ENCODE data around the gene DENND2A. TPM values are rescaled to one million over a fixed set of nuclear protein-coding genes. Genes with fewer than 3 reads are reported as not detected.

Gene DENND2A, protein sequence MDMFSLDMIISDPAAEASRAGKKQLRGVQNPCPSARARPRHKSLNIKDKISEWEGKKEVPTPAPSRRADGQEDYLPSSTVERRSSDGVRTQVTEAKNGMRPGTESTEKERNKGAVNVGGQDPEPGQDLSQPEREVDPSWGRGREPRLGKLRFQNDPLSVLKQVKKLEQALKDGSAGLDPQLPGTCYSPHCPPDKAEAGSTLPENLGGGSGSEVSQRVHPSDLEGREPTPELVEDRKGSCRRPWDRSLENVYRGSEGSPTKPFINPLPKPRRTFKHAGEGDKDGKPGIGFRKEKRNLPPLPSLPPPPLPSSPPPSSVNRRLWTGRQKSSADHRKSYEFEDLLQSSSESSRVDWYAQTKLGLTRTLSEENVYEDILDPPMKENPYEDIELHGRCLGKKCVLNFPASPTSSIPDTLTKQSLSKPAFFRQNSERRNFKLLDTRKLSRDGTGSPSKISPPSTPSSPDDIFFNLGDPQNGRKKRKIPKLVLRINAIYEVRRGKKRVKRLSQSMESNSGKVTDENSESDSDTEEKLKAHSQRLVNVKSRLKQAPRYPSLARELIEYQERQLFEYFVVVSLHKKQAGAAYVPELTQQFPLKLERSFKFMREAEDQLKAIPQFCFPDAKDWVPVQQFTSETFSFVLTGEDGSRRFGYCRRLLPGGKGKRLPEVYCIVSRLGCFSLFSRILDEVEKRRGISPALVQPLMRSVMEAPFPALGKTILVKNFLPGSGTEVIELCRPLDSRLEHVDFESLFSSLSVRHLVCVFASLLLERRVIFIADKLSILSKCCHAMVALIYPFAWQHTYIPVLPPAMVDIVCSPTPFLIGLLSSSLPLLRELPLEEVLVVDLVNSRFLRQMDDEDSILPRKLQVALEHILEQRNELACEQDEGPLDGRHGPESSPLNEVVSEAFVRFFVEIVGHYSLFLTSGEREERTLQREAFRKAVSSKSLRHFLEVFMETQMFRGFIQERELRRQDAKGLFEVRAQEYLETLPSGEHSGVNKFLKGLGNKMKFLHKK
- total RNA-seq (2013): 0.13 TPM
- polyA plus RNA-seq (not detected), polyA minus RNA-seq (not detected in 2 replicates), total RNA-seq (0 to 3.9 (median 0.13) reads per million in 11 experiments)

DNA sequence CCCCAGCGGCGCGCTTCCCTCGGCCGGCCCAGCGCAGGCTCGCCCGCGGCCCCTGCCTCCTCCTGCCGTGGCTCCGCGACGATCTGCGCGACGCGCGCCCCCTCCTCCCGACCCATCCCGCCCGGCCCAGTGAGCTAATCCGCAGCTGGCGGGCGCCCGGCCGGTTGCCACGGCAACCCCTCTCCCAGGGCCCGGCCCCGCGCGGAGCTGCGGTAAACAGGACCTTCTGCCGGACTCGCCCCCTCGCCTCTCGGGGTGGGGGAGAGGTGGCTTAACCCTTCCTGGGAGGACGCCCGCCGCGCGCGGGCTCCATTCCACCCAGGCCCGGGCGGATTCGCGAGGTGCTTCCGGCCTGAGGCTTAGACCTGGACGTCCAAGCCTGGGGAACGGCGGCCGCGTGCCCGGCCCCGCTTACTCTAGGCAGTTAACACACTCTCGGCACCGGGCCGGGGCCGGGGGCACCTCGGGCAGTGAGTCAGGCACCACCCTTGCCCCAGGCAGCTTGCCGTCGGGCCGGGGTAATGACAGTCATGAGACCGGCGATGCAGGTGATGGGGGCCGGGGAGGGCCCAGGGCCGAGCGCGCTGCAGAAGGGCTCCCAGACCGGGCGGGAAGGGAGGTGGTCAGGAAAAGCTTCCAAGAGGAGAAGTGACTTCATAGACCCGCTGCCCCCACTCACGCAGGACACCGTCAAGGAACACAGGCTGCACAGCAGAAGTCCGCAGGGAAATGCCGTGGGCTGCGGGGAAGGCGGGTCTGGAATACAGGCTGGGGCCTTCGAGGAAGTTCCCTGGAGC lies at the start of gene DENND2A:
DENND2A (minus strand) TSS at position 87 of the 797 bp plus-strand sequence. CDS start 38,416 bp downstream, outside the sequence.
- Mint-ChIP-seq H3K9me3 (peaks cover 0 to 26% (median 11%) of the 10 kb centered on the region in 7 donors), H3K27me3 (ENCODE audit: low read depth in 3 of 3) (peaks cover 69 to 81% (median 73%) of the 10 kb centered on the region in 3 donors), H3K4me3 (peak within 1 kb of the TSS; percentile 80 to 97), H3K36me3 (peaks cover 0 to 10% of the 10 kb centered on the region in 2 donors), H3K4me1 (peaks cover 28% of the 10 kb centered on the region), H3K27ac (no peak within 1 kb of the TSS)
- H3K4me3 ChIP-seq (replicated peaks in 1 of 3; ENCODE audit: low read depth in 2 of 3, low read length in 3 of 3): peak within 1 kb of the TSS in 2 of 3 experiments; percentile 18 to 67
- no peak within 1 kb of the TSS for H3K27ac ChIP-seq (ENCODE audit: low read depth in 1 of 2, low read length in 2 of 2)
- no peaks in the 10 kb centered on the region for H3K36me3 ChIP-seq (replicated peaks in 1 of 2; ENCODE audit: control insufficient read depth in 1 of 2, insufficient read depth in 2 of 2, low read length in 2 of 2)
- peaks cover 33 to 67% of the 10 kb centered on the region in 2 donors for H3K27me3 ChIP-seq (ENCODE audit: control insufficient read depth in 2 of 2, insufficient read depth in 2 of 2, low read length in 2 of 2)
- TF ChIP-seq, protein P1, sequence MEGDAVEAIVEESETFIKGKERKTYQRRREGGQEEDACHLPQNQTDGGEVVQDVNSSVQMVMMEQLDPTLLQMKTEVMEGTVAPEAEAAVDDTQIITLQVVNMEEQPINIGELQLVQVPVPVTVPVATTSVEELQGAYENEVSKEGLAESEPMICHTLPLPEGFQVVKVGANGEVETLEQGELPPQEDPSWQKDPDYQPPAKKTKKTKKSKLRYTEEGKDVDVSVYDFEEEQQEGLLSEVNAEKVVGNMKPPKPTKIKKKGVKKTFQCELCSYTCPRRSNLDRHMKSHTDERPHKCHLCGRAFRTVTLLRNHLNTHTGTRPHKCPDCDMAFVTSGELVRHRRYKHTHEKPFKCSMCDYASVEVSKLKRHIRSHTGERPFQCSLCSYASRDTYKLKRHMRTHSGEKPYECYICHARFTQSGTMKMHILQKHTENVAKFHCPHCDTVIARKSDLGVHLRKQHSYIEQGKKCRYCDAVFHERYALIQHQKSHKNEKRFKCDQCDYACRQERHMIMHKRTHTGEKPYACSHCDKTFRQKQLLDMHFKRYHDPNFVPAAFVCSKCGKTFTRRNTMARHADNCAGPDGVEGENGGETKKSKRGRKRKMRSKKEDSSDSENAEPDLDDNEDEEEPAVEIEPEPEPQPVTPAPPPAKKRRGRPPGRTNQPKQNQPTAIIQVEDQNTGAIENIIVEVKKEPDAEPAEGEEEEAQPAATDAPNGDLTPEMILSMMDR (IDR thresholded peaks at IDR 0.05): no peak
- peaks cover 3 to 18% of the 10 kb centered on the region in 2 donors for H3K9me3 ChIP-seq (replicated peaks in 1 of 2; ENCODE audit: control insufficient read depth in 1 of 2, insufficient read depth in 1 of 2, low read length in 2 of 2)
- H3K9ac ChIP-seq (ENCODE audit: insufficient read depth, low read length, poor library complexity, severe bottlenecking): no peak within 1 kb of the TSS
- H4K20me1 ChIP-seq (ENCODE audit: insufficient read depth, low read length): no peaks in the 10 kb centered on the region
- DNase-seq: no peak
- intact Hi-C loops (cut with micrococcal nuclease): no loop called here
- 6% methylated on average over 68 of the region's 78 CpGs for WGBS (ENCODE audit: insufficient coverage)
- H3K4me2 ChIP-seq (replicated peaks; ENCODE audit: extremely low read depth, low read length, poor library complexity, severe bottlenecking): peak within 1 kb of the TSS; percentile 79
- H3K4me1 ChIP-seq (ENCODE audit: control insufficient read depth in 1 of 2, insufficient read depth in 2 of 2, low read length in 2 of 2): peaks cover 15 to 27% of the 10 kb centered on the region in 2 donors
- no peaks in the 10 kb centered on the region for H3K79me2 ChIP-seq (ENCODE audit: insufficient read depth, low read length)
- H2AFZ ChIP-seq (ENCODE audit: insufficient read depth, low read depth, low read length, poor library complexity, severe bottlenecking): peak within 1 kb of the TSS; percentile 43

Data from CD14-positive monocyte (primary cell).